ENCODE data around the gene EFL1. TPM values are rescaled to one million over a fixed set of nuclear protein-coding genes. Genes with fewer than 3 reads are reported as not detected.

Gene EFL1
- total and polyA plus RNA-seq, 9 of the 15 experiments (the other 6 are each of a cell fraction or from before 2014, with no cell fraction given) = 4.8 to 32.5 (median 16.9) TPM

GRCh38 chr15:82133251-82133650, 129.3 kb downstream of the EFL1 start:
- no peaks in the 10 kb centered on the region for H4K20me1 ChIP-seq (replicated peaks; ENCODE audit: control insufficient read depth, insufficient read depth, low read length)
- POLR2A ChIA-PET = interaction anchor here (0.6 kb wide), 1 partner anchor 22 kb away, joined by 3 read pairs; no protein-coding TSS in a partner anchor

More at GRCh38 chr15:82133251-82133650, 129.3 kb downstream of the EFL1 start:
- WGBS (ENCODE audit: insufficient coverage, low coverage, missing lambda C conversion rate) = 100% methylated on average over 1 of the region's 1 CpG
- no peaks in the 10 kb centered on the region for H3K27me3 ChIP-seq (ENCODE audit: control insufficient read depth in 2 of 2, insufficient read depth in 2 of 2, low read length in 2 of 2)
- BruUV-seq (replicated peaks) = no TSS peak
- no peak overlapping the region for H3K4me2 ChIP-seq (ENCODE audit: insufficient read depth, low read length)
- no peak for DNase-seq (ENCODE audit: extremely low read depth in 1 of 4, low spot score in 3 of 4)
- H3K4me1 ChIP-seq (replicated peaks in 1 of 2; ENCODE audit: control insufficient read depth in 2 of 2, insufficient read depth in 2 of 2, low read length in 2 of 2) = no peaks in the 10 kb centered on the region
- intact Hi-C loops (cut with micrococcal nuclease) = no loop called here
- H3K27ac ChIP-seq (ENCODE audit: extremely low read depth, low read depth, low read length) = no peak overlapping the region
- H2AFZ ChIP-seq (ENCODE audit: low read depth, low read length) = no peak overlapping the region
- CTCF ChIA-PET (ENCODE audit: low intra/inter-chr PET ratio) = no interaction called here
- TF ChIP-seq HMGXB4 (CRISPR knock-in tag; IDR thresholded peaks at IDR 0.05) (no peak), BCL6 (CRISPR knock-in tag; IDR thresholded peaks at IDR 0.05) (no peak), TGIF2 (CRISPR knock-in tag; IDR thresholded peaks at IDR 0.05) (no peak), ELF1 (tag; IDR thresholded peaks at IDR 0.05) (no peak), TFAM (CRISPR knock-in tag; conservative IDR thresholded peaks at IDR 0.05) (no peak), ZNF830 (CRISPR knock-in tag; IDR thresholded peaks at IDR 0.05) (no peak), FOSL1 (tag; conservative IDR thresholded peaks at IDR 0.05) (no peak), U2AF1 (optimal IDR thresholded peaks at IDR 0.05; ENCODE audit: low read depth, low read length) (no peak), FOXO4 (CRISPR knock-in tag; IDR thresholded peaks at IDR 0.05) (no peak), NCOA1 (IDR thresholded peaks at IDR 0.05; ENCODE audit: low read depth) (no peak), PHTF2 (CRISPR knock-in tag; IDR thresholded peaks at IDR 0.05) (no peak), RFX7 (CRISPR knock-in tag; IDR thresholded peaks at IDR 0.05) (no peak), PYGO2 (tag; IDR thresholded peaks at IDR 0.05) (no peak), ESRRA (IDR thresholded peaks at IDR 0.05; ENCODE audit: borderline replicate concordance, low read depth) (no peak), MBD2 (IDR thresholded peaks at IDR 0.05; ENCODE audit: borderline replicate concordance, low read depth) (no peak), TSC22D4 (tag; IDR thresholded peaks at IDR 0.05) (no peak), ZFPM2 (CRISPR knock-in tag; IDR thresholded peaks at IDR 0.05) (no peak), ATF1 (CRISPR knock-in tag; IDR thresholded peaks at IDR 0.05) (no peak), ATF1 (tag; IDR thresholded peaks at IDR 0.05) (no peak), POLR2B (IDR thresholded peaks at IDR 0.05; ENCODE audit: low read depth, partially characterized antibody) (no peak), RNF2 (IDR thresholded peaks at IDR 0.05) (no peak)
- H3K9me1 ChIP-seq (ENCODE audit: control insufficient read depth, insufficient read depth, low read length) = no peaks in the 10 kb centered on the region
- no peak for ATAC-seq
- H3K9me3 ChIP-seq (replicated peaks; ENCODE audit: control insufficient read depth, insufficient read depth, low read depth, low read length) = no peaks in the 10 kb centered on the region
- no peak overlapping the region for H3K9ac ChIP-seq (ENCODE audit: insufficient read depth in 1 of 2, low read depth in 2 of 2, low read length in 2 of 2)
- no peak for FAIRE-seq
- no peaks in the 10 kb centered on the region for H3K79me2 ChIP-seq (ENCODE audit: control insufficient read depth, insufficient read depth, low read length)
- in situ Hi-C loops (cut with MboI) = no loop called here
- peaks cover 42% of the 10 kb centered on the region; the same call in 2 of the 3 replicates for H3K36me3 ChIP-seq (ENCODE audit: control insufficient read depth, insufficient read depth, low read length)
- H3K4me3 ChIP-seq = no peak overlapping the region

Data from K562 (cell line).